Urinary bladder (tissue), 4 donors: Measurements from ENCODE around the gene TNRC6A. TPM values are rescaled to one million over a fixed set of nuclear protein-coding genes. Genes with fewer than 3 reads are reported as not detected.

Experiments
- DNase-seq: peaks from one replicate; pipeline ENCODE4 v3.0.0-alpha.2; 2015; ENCODE audit errors: extremely low spot score
- H3K27ac ChIP-seq: one replicate; pipeline ENCODE4 v1.5.1; 2013; ENCODE audit warnings: low read depth, mild to moderate bottlenecking, moderate library complexity
- H3K36me3 ChIP-seq: one replicate; pipeline ENCODE4 v1.6.1; 2013; ENCODE audit warnings: mild to moderate bottlenecking, moderate library complexity; ENCODE audit not compliant: insufficient read depth
- H3K4me1 ChIP-seq: one replicate; pipeline ENCODE4 v1.6.1; 2013; ENCODE audit warnings: mild to moderate bottlenecking, moderate library complexity; ENCODE audit not compliant: insufficient read depth
- H3K4me3 ChIP-seq: one replicate; pipeline ENCODE4 v1.5.1; 2013; ENCODE audit warnings: low read depth, low read length
- WGBS: extraction: QIAGEN DNeasy Blood & Tissue Kit; methylation state at CpG from one replicate; pipeline ENCODE4 v1.1.7; 2013; 5-methylcytosine and 5-hydroxymethylcytosine counted together
- polyA plus RNA-seq: library from polyadenylated mRNA; stranded (reverse); fragments of 200-250 nt; gene quantifications from one replicate; pipeline ENCODE4 v1.2.3, GENCODE V29; 2013
- total RNA-seq: library from RNA; depleted of rRNA; stranded (reverse); fragments of >200 nt; gene quantifications from one replicate; pipeline ENCODE4 v1.2.3, GENCODE V29; 2014
- donor health status: healthy with polysubstance abuse.
- donor health status: healthy.

The TNRC6A gene
- total and polyA plus RNA-seq, 2 donors: 20.9 to 72.8 TPM

DNA sequence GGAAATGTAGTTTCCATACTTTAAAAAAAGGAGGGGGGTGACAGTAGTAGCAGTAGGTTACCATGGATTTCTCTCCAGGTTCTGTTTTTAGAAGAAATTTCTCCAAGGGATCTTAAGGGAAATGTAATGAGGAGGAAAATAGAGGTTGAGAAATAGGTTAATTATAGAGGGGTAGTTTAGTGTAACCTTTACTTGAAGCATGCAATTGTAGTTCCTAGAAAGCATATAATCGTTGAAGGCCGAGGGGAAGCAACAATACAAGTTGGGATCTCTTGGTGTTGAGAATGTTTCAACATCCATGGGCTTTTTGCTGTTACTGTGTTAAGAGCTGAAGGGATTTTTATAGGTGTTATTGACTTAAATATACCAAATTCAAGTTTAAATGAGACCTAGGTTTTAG, 25.1 kb downstream of the TNRC6A start:
- H3K36me3 ChIP-seq: no peaks in the 10 kb centered on the region
- 92% methylated on average over 2 of the region's 2 CpGs for WGBS
- H3K4me3 ChIP-seq: no peak overlapping the region
- H3K27ac ChIP-seq: no peak overlapping the region
- H3K4me1 ChIP-seq: no peaks in the 10 kb centered on the region
- no peak for DNase-seq

DNA sequence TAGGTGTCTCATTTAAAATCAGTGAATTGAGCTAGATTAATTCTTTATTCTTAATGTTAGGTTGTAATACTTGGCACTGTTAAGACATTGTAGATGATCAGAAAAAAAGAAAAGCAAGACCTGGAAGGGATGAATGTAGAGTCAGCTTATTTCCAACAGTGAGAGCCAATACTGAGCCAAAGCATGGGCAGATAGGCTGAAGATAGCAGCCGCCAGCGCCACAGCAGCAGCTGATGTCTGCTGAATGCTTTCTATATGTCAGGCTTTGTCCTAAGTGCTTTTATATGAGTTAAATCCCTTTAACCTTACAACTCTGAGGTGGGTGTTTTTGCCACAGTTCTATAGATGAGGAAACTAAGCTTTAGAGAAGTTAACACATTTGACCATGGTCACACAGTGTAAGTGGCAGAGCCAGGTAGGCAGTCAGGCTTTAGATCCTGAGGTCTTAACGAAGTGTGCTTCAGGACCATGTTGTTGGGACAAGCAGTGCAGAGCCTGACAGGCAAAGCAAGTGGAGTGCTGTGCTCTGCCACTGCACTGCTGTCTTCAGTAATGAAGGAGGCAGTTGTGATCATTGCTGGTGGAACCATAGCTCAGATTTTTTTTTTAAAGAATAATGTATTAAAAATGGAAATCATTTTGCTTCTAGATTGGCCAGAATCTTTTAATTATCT, 25.9 kb downstream of the TNRC6A start:
- Histone ChIP-seq H3K4me3 (no peak overlapping the region), H3K27ac (no peak overlapping the region), H3K4me1 (no peaks in the 10 kb centered on the region), H3K36me3 (no peaks in the 10 kb centered on the region)
- no peak for DNase-seq
- 82% methylated on average over 3 of the region's 3 CpGs for WGBS

- Histone ChIP-seq H3K4me3 (no peak overlapping the region), H3K36me3 (peaks cover 1% of the 10 kb centered on the region), H3K4me1 (no peaks in the 10 kb centered on the region), H3K27ac (no peak overlapping the region)
- WGBS: 85% methylated on average over 2 of the region's 2 CpGs
- DNase-seq: no peak
Measured at GRCh38 chr16:24758373-24758772, 28.9 kb downstream of the TNRC6A start.

DNA sequence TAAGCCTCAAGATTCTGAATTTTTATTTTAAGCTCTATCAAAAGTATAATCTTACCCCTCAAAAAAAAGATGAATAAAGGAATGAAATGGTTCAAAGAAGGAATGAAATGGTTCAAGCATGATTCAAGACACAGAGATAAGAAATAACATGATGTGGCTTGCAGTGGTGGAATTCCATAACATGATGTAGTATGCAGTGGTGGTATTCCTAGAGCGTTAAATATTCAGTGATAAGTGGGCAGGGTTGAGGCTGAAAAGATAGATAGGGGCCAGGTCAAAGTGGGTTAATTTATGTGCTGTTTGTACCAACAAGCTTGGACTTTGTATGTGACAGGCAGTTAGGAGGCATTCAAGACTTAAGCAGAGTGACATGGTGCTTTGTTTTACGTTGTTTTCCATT, 29.6 kb downstream of the TNRC6A start:
- Histone ChIP-seq H3K4me1 (no peaks in the 10 kb centered on the region), H3K36me3 (peaks cover 1% of the 10 kb centered on the region), H3K27ac (no peak overlapping the region), H3K4me3 (no peak overlapping the region)
- no peak for DNase-seq
- 89% methylated on average over 2 of the region's 2 CpGs for WGBS

GRCh38 chr16:24761526-24761925, 32.1 kb downstream of the TNRC6A start:
- H3K27ac ChIP-seq: no peak overlapping the region
- no peak overlapping the region for H3K4me3 ChIP-seq
- H3K36me3 ChIP-seq: peaks cover 1% of the 10 kb centered on the region
- DNase-seq: no peak
- 72% methylated on average over 6 of the region's 6 CpGs for WGBS
- no peaks in the 10 kb centered on the region for H3K4me1 ChIP-seq

DNA sequence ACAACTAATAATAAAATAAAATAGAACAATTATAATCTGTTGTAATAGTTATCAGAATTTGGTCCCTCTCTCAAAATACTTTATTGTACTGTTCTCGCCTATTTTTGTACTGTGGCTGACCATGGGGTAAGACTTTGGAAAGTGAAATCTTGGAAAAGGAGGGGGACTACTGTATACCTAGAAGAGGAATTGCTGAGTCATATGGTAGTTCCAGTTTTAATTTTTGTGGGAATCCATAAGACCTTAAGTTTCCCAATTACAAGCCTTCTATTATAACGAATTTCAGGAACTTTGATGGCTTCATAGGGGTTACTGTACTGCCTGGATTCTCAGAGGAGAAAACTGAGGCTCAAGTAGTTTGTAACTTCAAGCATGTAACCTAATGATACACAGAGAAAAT, 35.5 kb downstream of the TNRC6A start:
- no peak overlapping the region for H3K27ac ChIP-seq
- WGBS: 90% methylated on average over 2 of the region's 2 CpGs

DNA sequence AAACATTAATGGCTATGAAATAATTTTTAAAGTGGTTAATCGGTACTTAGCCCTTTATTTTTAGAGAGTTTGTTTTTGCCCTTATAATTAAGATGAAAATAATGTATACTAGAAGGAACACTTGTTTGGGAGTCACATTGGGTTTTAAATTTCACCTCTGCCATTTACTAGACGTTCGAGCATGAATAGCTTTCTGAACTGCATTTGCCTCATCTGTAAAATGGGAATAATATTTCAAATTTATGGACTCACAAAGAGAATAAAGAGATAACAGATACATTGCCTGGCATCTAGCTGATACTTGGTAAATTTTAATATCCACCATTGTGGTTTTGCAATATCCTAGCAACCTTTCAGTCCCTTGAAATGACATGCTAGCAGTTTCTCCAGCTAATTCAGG, 36.6 kb downstream of the TNRC6A start:
- H3K4me3 ChIP-seq: no peak overlapping the region
- H3K36me3 ChIP-seq: peaks cover 1% of the 10 kb centered on the region
- no peak overlapping the region for H3K27ac ChIP-seq
- no peak for DNase-seq
- WGBS: 94% methylated on average over 3 of the region's 3 CpGs
- H3K4me1 ChIP-seq: no peaks in the 10 kb centered on the region

More for the DNA sequence above, 35.5 kb downstream of the TNRC6A start:
- Histone ChIP-seq H3K36me3 (peaks cover 1% of the 10 kb centered on the region), H3K4me3 (no peak overlapping the region), H3K4me1 (no peaks in the 10 kb centered on the region)
- no peak for DNase-seq

DNA sequence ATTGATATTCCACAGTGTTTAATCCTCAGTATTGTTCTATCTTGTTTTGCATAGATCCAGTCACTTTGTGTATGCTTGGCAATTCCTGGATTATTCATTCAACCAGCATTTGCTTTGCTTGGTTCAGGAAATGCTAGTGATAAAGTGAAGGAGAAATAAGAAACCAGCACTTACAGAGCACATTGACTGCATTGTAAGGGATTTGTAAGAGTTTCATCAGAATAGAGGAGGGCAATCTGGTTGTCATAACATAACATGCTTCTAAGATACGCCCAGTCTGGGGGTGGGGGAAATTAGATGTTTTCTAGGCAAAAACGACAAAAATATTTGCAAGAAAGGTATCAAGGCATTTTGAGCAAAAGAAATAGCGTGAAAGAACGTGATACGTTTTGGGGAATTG, 40.4 kb downstream of the TNRC6A start:
- no peak overlapping the region for H3K4me3 ChIP-seq
- 92% methylated on average over 5 of the region's 5 CpGs for WGBS
- no peaks in the 10 kb centered on the region for H3K36me3 ChIP-seq
- no peak for DNase-seq
- H3K27ac ChIP-seq: no peak overlapping the region
- H3K4me1 ChIP-seq: no peaks in the 10 kb centered on the region

DNA sequence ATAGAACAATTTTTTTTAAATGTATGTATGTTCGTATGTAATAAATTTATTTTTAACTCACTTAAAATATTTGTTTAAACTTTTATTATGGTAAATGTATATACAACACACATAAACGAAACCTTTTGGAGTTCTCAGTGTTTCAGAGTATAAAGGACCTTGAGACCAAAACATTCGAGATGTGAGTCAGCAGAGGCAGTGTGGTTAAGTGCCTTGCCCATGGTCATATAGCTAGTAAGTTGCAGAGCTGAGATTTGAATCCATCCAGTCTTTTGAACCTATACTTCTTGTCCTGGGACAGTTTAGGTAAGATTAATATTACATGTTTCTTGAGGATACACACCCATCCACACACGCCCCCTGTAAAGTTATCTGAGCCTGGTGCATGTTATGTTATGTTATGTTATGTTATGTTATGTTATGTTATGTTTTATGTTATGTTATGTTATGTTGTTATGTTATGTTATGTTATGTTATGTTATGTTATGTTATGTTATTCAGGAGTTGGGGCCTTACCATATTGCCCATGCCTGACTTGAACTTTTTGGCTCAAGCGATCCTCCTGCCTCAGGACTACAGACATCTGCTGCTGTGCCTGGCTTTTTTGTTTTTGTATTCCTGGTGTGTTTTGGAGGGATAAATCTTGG, 41.8 kb downstream of the TNRC6A start:
- peaks cover 1% of the 10 kb centered on the region for H3K4me1 ChIP-seq
- 77% methylated on average over 5 of the region's 5 CpGs for WGBS

DNA sequence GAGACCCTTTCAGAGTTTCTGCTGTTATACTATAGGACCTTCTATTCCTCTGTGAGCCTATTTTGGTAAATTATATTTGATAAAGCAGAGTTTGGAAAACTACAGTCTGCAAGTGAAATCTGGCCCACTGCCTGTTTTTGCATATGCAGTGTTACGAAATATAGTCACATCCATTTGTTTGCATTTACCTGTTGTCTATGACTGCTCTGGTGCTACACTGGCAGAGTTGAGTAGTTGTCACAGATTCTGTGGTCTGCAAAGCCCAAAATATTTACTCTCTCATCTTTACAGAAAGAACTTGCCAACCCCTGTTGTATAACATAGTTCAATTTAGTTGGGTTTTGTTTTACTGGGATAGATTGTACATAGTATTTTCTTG, 42.3 kb downstream of the TNRC6A start:
- no peak for DNase-seq
- H3K27ac ChIP-seq: no peak overlapping the region

More for the DNA sequence above, 41.8 kb downstream of the TNRC6A start:
- Histone ChIP-seq H3K27ac (no peak overlapping the region), H3K4me3 (no peak overlapping the region), H3K36me3 (no peaks in the 10 kb centered on the region)
- no peak for DNase-seq

DNA sequence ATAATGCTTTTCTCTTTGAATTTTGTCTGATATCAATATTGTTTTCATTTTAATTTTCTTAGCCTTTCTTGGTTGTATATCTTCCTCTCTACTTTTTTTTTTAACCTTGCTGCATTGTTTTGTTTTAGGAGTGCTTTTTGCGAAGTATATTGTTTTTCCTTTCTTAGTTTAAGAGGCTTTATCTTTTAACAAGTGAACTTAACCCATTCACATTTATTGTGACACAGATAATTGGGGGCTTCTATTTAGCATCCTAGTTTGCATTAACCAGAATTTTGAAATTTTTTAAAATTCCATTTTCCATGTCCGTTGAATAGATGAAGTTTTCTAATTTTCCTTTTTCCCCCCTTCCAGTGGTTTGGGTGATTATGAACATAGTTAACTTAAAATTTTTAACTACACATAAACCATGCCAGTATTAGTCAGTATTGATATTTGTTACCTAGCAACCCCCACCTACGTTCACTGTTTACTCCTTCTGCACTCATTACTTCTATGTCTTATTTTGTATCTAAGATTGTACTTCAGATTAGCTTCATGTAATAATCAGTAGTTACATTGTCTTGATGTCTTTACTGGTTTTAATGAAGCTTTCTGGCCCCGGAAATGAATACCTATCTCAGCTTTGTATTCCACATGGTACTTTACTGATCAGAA, 44.4 kb downstream of the TNRC6A start:
- Histone ChIP-seq H3K36me3 (peaks cover 2% of the 10 kb centered on the region), H3K4me3 (no peak overlapping the region), H3K4me1 (peaks cover 1% of the 10 kb centered on the region), H3K27ac (no peak overlapping the region)
- WGBS: 88% methylated on average over 4 of the region's 4 CpGs
- DNase-seq: no peak

More for the DNA sequence above, 42.3 kb downstream of the TNRC6A start:
- no peak overlapping the region for H3K4me3 ChIP-seq
- 70% methylated on average over 1 of the region's 1 CpG for WGBS
- peaks cover 1% of the 10 kb centered on the region for H3K4me1 ChIP-seq
- H3K36me3 ChIP-seq: no peaks in the 10 kb centered on the region

DNA sequence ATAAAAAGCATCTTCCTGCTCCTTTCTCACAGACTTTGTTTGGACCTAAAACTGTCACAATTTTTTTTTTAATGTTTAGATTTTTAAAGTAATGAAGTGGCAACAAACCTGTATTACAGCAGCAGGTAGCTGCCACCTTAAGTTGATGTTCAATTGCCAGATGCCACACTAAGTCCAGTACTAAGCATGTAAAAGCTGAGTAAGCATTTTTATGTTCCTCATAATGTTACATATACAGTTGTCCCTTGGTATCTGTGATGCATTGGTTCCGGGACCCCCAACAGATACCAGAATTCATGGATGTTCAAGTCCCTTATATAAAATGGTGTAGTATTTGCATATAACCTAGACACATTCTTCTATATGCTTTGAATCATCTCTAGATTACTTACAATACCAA, 45.1 kb downstream of the TNRC6A start:
- peaks cover 2% of the 10 kb centered on the region for H3K36me3 ChIP-seq
- H3K4me3 ChIP-seq: no peak overlapping the region
- peaks cover 1% of the 10 kb centered on the region for H3K4me1 ChIP-seq
- DNase-seq: no peak
- H3K27ac ChIP-seq: no peak overlapping the region
- 96% methylated on average over 1 of the region's 1 CpG for WGBS

GRCh38 chr16:24775455-24775854, 46.0 kb downstream of the TNRC6A start:
- Histone ChIP-seq H3K4me1 (peaks cover 1% of the 10 kb centered on the region), H3K27ac (no peak overlapping the region)
- DNase-seq: no peak

More at GRCh38 chr16:24775455-24775854, 46.0 kb downstream of the TNRC6A start:
- Histone ChIP-seq H3K4me3 (no peak overlapping the region), H3K36me3 (peaks cover 4% of the 10 kb centered on the region)
